GM13976 (cell line): Measurements from ENCODE around the gene KRT71.

Experiments used
- DNase-seq: peaks from one replicate; pipeline ENCODE4 v3.0.0; 2012; ENCODE audit warnings: low spot score
- in situ Hi-C: fragments of 300-500 bp; cut with MboI; formaldehyde crosslinking; loops from one replicate; pipeline ENCODE4 v1.12.0; 2022; ENCODE audit warnings: low sequenced_read_pairs, mixed read lengths, inconsistent platforms; ENCODE audit not compliant: unreplicated experiment
- TF ChIP-seq, protein P1 (sequence below): IDR thresholded peaks from 2 replicates; pipeline ENCODE4 v1.5.1; 2012; ENCODE audit warnings: borderline replicate concordance, mild to moderate bottlenecking; ENCODE audit not compliant: insufficient read depth; ENCODE audit errors: extremely low read depth, missing control alignments, control extremely low read depth

The KRT71 gene

DNA sequence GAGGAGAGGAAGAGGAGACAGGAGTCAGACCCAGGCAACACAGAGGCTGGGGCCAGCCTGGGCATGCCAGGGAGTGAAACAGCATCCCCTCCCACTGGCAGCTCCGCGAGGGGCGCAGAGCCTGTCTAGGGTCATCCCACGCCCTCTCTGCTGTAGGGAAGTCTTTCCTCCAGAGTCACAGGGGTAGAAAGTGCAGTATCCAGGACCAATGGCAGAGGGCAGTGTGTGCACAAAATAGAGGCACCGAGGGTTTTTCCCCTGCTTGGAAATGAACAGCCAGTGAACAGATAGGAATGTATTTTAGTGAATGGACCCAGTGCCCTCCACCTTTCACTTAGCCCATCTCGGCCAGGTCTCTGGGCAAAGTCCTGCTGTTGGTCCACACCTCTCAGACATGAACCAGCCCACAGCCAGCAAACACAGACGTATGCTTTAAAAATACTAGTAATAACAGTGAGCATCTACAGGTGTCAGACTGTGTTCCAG, 30.1 kb upstream of the KRT71 start:
- TF ChIP-seq, protein P1, sequence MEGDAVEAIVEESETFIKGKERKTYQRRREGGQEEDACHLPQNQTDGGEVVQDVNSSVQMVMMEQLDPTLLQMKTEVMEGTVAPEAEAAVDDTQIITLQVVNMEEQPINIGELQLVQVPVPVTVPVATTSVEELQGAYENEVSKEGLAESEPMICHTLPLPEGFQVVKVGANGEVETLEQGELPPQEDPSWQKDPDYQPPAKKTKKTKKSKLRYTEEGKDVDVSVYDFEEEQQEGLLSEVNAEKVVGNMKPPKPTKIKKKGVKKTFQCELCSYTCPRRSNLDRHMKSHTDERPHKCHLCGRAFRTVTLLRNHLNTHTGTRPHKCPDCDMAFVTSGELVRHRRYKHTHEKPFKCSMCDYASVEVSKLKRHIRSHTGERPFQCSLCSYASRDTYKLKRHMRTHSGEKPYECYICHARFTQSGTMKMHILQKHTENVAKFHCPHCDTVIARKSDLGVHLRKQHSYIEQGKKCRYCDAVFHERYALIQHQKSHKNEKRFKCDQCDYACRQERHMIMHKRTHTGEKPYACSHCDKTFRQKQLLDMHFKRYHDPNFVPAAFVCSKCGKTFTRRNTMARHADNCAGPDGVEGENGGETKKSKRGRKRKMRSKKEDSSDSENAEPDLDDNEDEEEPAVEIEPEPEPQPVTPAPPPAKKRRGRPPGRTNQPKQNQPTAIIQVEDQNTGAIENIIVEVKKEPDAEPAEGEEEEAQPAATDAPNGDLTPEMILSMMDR = peak; percentile 51
- in situ Hi-C loops = loop anchor here (10.0 kb wide), 1 partner anchor 292 kb away; no protein-coding TSS in a partner anchor
- peak; percentile 77 for DNase-seq

DNA sequence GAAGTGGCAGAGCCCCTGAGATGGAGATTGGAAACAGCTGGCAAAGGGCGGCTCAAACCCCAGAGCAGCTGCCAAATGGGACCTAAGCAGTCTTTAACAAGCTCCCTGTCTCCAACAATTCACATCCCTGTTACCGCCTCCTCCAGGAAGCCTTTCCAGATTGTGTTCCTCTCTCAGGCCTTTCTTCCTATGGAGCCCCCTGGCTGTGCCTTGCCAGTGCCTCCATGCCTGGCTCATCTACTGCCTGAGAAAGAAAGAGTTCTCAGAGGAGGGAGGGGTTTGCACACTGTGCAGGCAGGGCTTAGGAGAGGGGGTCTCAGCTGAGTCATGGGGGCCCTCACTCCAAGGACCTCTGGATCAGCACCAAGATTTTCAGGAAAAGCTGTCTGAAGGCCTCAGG, 29.5 kb upstream of the KRT71 start:
- no peak for DNase-seq
- in situ Hi-C loops = loop anchor here (10.0 kb wide), 1 partner anchor 292 kb away; no protein-coding TSS in a partner anchor
- TF ChIP-seq, protein P1 = no peak

DNA sequence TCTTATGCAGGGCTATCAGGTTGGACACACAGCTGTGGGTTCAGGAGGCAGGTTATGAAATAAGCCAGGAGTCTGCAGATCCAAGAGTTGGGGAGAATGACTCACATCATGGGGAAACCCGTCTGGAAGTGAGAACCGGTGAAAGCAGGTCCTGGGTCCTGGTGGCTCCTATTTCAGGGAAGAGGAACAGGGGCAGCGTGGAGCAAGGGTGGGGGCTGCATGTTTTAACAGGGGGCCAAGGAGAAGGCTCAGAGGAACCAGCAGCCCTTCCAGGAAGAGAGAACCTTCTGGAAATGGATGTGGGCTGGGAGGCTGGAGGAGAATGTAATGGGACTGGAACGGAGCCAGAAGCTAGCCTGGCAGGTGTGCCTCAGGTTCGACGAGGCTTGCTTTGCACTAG, 28.5 kb upstream of the KRT71 start:
- TF ChIP-seq, protein P1 = no peak
- DNase-seq = no peak
- in situ Hi-C loops = loop anchor here (10.0 kb wide), 1 partner anchor 293 kb away; no protein-coding TSS in a partner anchor

DNA sequence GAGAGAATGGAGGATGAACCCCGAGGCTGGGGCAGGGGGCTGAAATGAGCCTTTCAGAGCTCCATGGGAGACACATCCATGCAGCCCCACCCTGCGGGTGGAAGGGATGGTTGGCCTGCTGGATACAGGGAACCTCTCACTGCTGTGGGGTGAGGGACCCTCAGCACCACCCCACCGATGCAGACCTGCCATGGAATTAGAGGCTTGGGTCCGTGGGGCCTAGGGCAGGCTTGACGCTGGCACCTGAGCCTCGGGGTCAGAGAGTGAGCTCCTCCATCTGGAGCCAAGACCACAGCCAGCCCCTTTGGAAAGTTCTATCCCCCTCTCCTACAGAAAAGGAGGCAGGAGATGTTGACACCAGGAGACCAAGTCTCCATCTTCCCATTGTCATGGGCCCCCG, 28.1 kb upstream of the KRT71 start:
- in situ Hi-C loops = loop anchor here (10.0 kb wide), 1 partner anchor 294 kb away; no protein-coding TSS in a partner anchor
- TF ChIP-seq, protein P1 = no peak
- DNase-seq = no peak

DNA sequence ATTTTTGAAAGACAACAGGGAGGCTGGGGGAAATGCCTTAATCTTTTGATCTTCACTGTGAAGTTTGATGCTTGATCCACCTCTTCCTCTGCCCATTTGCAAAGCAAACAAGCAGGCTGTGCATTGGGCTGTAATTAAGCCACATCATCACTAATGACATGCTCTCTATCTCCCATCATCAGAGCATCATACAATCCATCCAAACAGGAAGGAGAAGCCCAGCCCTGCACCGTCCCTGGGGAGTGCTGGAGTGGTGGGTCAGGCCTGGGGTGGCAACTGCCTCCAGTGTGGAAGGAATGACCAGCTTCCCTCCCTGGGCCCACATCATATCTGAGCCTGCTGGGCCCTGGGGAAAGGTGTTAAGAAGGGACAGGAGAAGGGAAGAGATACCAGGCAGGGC, 27.6 kb upstream of the KRT71 start:
- no peak for DNase-seq
- TF ChIP-seq, protein P1 = no peak
- in situ Hi-C loops = loop anchor here (10.0 kb wide), 1 partner anchor 294 kb away; no protein-coding TSS in a partner anchor

DNA sequence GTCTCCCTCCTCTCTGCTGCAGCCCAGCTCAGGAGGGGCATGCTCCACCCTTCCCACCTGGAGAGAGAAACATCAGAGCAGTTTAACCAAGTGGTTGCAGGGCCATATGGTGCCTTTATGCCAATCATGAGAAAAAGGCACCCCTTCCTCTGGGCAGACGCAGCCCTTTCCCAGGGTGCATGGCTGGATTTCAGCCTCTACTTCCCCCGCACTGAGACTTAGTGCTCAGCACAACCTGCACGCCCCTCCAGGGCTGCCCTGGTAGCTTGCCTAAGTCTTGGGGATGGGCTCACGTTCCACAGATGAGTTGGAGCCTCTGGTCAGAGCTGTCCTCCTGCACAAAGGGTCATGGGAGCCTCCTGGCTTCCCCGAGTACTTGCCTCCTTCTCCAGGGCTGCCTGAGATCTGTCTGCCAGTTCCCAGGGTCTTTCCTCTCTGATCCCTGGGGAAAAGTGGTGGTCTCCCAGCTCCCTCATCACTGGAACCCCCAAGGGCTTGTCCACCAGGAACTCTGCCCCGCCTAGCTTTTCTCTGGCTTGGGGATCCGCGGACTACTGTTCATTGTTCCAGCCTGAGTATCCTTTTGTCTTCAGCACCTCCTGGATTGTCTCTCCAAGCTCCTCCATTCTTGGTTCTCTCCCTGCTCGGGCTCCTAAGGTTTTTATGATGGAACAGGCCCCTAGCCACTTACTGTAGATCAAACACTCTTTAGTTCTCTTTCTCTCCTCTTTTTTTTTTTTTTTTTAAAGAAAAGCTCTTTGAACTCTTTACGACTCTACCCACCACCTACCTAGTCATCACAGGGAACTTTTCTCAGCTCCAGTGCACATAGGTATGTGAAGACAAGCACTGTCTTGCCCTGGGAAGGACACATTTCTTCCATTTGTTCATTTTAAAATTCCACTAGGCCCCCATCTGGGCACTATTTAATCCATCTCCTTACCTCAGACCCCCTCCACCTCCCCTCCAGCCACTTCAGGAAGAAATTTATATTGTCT, 26.8 kb upstream of the KRT71 start:
- no peak for DNase-seq
- in situ Hi-C loops = loop anchor here (10.0 kb wide), 1 partner anchor 295 kb away; no protein-coding TSS in a partner anchor
- TF ChIP-seq, protein P1 = no peak
